ENCODE measurements around the gene STARD10.

The STARD10 gene

GRCh38 chr11:72778535-72779494, 15.0 kb downstream of the STARD10 start:
- TF ChIP-seq, protein P1, sequence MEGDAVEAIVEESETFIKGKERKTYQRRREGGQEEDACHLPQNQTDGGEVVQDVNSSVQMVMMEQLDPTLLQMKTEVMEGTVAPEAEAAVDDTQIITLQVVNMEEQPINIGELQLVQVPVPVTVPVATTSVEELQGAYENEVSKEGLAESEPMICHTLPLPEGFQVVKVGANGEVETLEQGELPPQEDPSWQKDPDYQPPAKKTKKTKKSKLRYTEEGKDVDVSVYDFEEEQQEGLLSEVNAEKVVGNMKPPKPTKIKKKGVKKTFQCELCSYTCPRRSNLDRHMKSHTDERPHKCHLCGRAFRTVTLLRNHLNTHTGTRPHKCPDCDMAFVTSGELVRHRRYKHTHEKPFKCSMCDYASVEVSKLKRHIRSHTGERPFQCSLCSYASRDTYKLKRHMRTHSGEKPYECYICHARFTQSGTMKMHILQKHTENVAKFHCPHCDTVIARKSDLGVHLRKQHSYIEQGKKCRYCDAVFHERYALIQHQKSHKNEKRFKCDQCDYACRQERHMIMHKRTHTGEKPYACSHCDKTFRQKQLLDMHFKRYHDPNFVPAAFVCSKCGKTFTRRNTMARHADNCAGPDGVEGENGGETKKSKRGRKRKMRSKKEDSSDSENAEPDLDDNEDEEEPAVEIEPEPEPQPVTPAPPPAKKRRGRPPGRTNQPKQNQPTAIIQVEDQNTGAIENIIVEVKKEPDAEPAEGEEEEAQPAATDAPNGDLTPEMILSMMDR (IDR thresholded peaks at IDR 0.05; ENCODE audit: control insufficient read depth, extremely low read depth, insufficient read depth), result no peak
- H3K4me3 ChIP-seq (ENCODE audit: low read depth, low read length), result no peak overlapping the region
- no peak for DNase-seq (ENCODE audit: low read depth)

DNA sequence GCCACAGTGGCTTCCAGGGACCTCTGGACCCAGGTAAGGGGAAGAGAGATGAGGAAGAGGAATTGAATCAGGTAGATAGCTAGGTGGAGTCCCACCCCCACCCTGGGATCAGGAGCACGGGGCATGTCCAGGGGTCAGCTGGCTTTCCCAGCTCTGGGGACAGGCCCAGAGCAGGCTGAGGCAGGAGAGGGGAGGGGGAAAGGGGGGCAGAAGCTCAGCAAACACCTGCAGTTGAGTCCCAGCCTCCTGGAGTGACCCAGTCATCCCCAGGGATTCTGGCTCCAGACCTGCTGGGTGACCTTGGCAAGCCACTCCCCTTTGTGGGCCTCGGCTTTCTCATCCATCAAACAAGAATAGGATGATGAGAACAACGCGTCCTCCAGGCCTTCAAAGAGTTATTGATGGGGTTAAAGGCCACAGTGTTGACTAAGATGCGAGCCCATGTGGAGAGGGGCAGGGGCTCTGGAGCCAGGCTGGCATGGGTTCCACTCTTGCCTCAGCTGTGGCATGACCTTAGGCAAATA, 16.0 kb downstream of the STARD10 start:
- no peak for DNase-seq (ENCODE audit: low read depth)
- TF ChIP-seq, protein P1 (IDR thresholded peaks at IDR 0.05; ENCODE audit: control insufficient read depth, extremely low read depth, insufficient read depth), result no peak

DNA sequence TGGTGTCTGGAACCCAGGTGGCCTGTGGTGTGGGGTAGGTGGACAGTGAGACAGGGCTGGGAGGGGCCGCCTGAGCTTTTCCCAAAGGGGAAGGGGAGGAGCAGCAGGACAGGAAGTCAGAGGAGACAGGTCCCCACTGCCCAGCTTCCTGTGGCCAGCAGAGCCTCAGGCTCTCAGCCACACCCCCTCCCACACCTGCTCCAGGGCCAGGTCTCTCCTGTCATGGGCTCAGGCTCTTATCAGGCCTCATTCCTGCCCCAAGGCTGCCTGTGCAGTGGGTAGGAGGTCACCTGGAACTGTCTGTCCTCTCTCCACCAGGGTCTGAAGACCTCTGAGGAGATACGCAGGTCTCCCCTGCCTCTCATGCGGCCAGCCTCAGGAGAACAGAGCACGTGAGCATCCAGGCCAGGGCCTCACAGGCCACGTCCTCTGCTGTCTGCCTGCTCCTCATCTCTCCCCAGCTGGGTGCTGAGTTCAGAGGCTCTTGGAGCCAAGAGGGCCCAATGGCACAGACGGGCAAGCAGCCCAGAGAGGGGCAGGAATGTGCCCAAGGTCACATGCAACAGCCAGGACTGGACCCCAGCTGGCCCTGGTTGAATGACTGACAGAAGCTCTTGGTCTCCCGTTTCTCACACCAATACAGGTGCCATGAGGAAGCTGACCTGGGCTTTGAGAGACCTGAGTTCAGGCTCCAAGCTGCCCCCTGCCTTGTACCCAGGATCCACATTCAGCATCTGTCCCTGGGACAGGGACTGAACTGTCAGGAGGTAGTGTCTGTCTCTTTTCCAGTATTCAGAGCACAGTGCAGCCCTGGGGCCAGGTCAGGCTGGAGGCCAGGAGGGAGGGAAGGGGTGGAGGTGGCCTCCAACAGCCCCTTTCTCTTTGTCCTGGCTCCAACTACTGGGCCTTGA, 16.7 kb downstream of the STARD10 start:
- TF ChIP-seq, protein P1 (IDR thresholded peaks at IDR 0.05; ENCODE audit: control insufficient read depth, extremely low read depth, insufficient read depth), result no peak
- no peak for DNase-seq (ENCODE audit: low read depth)
- H3K4me3 ChIP-seq (ENCODE audit: low read depth, low read length), result no peak overlapping the region

More for the DNA sequence above, 16.0 kb downstream of the STARD10 start:
- H3K4me3 ChIP-seq (ENCODE audit: low read depth, low read length), result no peak overlapping the region

- TF ChIP-seq, protein P1 (IDR thresholded peaks at IDR 0.05; ENCODE audit: control insufficient read depth, extremely low read depth, insufficient read depth), result no peak
- H3K4me3 ChIP-seq (ENCODE audit: low read depth, low read length), result no peak overlapping the region
Measured at GRCh38 chr11:72776117-72776843, 17.6 kb downstream of the STARD10 start.

GRCh38 chr11:72775288-72776110, 18.3 kb downstream of the STARD10 start:
- DNase-seq (ENCODE audit: low read depth), result no peak
- TF ChIP-seq, protein P1 (IDR thresholded peaks at IDR 0.05; ENCODE audit: control insufficient read depth, extremely low read depth, insufficient read depth), result no peak
- no peak overlapping the region for H3K4me3 ChIP-seq (ENCODE audit: low read depth, low read length)

More at GRCh38 chr11:72776117-72776843, 17.6 kb downstream of the STARD10 start:
- no peak for DNase-seq (ENCODE audit: low read depth)

All from LNCaP clone FGC (cell line).